ENCODE measurements around the gene AKAP7.

- TF ChIP-seq CTCF (tag by site-specific recombination; IDR thresholded peaks at IDR 0.05), result no peak
- no peak for TF ChIP-seq REST (tag by site-specific recombination; IDR thresholded peaks at IDR 0.05)
- TF ChIP-seq ZSCAN30 (tag by site-specific recombination; IDR thresholded peaks at IDR 0.05), result no peak
- TF ChIP-seq ZNF433 (tag by site-specific recombination; IDR thresholded peaks at IDR 0.05; ENCODE audit: low read depth), result no peak
- no peak for TF ChIP-seq ZNF660 (tag by site-specific recombination; IDR thresholded peaks at IDR 0.05)
- no peak for TF ChIP-seq ZNF362 (tag by site-specific recombination; IDR thresholded peaks at IDR 0.05)
- no peak for TF ChIP-seq ZNF146 (tag by site-specific recombination; IDR thresholded peaks at IDR 0.05)
- TF ChIP-seq TRIM28 (IDR thresholded peaks at IDR 0.05; ENCODE audit: borderline replicate concordance, low read length), result no peak
- no peak for TF ChIP-seq ZNF184 (tag by site-specific recombination; IDR thresholded peaks at IDR 0.05)
Observed at GRCh38 chr6:131290955-131291354, 155.7 kb downstream of the AKAP7 start.
